ENCODE measurements around the gene RHOJ.
"Not testable (repeated sequence)": the region's sequence is repeated elsewhere in the genome, so short reads cannot be mapped to it uniquely, and the experiment has no call there.

Gene RHOJ

GRCh38 chr14:63276016-63276415, 71.8 kb downstream of the RHOJ start:
- TF ChIP-seq CTCF (conservative IDR thresholded peaks at IDR 0.05; ENCODE audit: low read depth, low read length), result no peak
- no peaks in the 10 kb centered on the region for H3K36me3 ChIP-seq (ENCODE audit: insufficient read depth)
- H3K4me1 ChIP-seq (ENCODE audit: low read depth, poor library complexity, severe bottlenecking), result no peaks in the 10 kb centered on the region
- no peak overlapping the region for H3K9ac ChIP-seq
- H3K27me3 ChIP-seq (ENCODE audit: insufficient read depth, low read depth), result no peaks in the 10 kb centered on the region
- no peak overlapping the region for H3K4me2 ChIP-seq
- no peak overlapping the region for H2AFZ ChIP-seq (ENCODE audit: low read depth)
- no peaks in the 10 kb centered on the region for H3K79me2 ChIP-seq (ENCODE audit: insufficient read depth, low read depth)
- no peak overlapping the region for H3K27ac ChIP-seq
- no peak overlapping the region for H3K4me3 ChIP-seq (IDR thresholded peaks at IDR 0.05; ENCODE audit: insufficient read depth, low read depth, low read length)
- H4K20me1 ChIP-seq (ENCODE audit: insufficient read depth), result no peaks in the 10 kb centered on the region

DNA sequence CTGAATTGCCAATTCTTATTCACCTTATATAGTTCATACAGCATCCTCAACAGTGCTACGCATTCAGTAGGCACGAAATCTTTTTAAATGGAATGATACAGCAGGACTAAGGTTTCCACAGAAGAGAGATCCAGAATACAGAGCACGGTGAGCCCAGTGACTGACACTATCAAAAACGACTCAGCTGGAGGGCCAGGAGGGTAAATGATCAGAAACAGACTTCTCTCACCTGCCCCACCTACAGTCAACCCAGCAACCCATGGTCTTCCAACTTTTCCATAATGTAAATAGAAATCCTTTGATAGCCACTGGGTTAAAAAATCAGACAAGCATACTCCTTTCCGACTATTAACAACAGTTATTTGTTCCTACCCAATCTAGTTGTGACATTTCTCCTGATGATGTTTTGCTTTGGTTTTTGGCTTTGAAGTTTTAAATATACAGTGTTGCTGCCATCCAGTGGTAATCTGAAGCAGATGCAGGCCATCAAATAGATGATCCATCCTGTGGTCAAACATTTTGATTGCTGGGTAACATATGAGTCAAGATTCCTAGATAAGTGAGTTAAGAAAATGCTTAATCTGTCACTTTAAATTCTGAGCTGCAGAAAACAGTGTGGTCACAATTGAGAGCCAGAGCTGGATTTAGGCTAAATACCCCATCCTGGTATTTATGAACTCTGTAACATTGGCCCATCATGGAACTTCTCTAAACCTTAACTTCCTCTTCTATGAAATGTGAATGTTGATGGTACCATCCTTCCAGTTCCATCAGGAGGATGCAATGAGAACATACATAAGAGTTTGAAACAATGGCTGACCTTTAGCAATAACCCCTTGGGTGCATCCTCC, 72.5 kb downstream of the RHOJ start:
- Histone ChIP-seq H3K79me2 (ENCODE audit: insufficient read depth, low read depth) (no peaks in the 10 kb centered on the region), H4K20me1 (ENCODE audit: insufficient read depth) (no peaks in the 10 kb centered on the region), H3K9ac (no peak overlapping the region), H3K4me3 (IDR thresholded peaks at IDR 0.05; ENCODE audit: insufficient read depth, low read depth, low read length) (no peak overlapping the region), H3K4me1 (ENCODE audit: low read depth, poor library complexity, severe bottlenecking) (no peaks in the 10 kb centered on the region), H3K36me3 (ENCODE audit: insufficient read depth) (no peaks in the 10 kb centered on the region), H2AFZ (ENCODE audit: low read depth) (no peak overlapping the region), H3K27ac (no peak overlapping the region), H3K4me2 (no peak overlapping the region), H3K27me3 (ENCODE audit: insufficient read depth, low read depth) (no peaks in the 10 kb centered on the region)
- TF ChIP-seq CTCF (conservative IDR thresholded peaks at IDR 0.05; ENCODE audit: low read depth, low read length), result peak; percentile 75

- Histone ChIP-seq H3K4me2 (no peak overlapping the region), H3K79me2 (ENCODE audit: insufficient read depth, low read depth) (no peaks in the 10 kb centered on the region), H4K20me1 (ENCODE audit: insufficient read depth) (no peaks in the 10 kb centered on the region), H3K36me3 (ENCODE audit: insufficient read depth) (no peaks in the 10 kb centered on the region), H3K27me3 (ENCODE audit: insufficient read depth, low read depth) (no peaks in the 10 kb centered on the region), H3K27ac (no peak overlapping the region), H3K4me1 (ENCODE audit: low read depth, poor library complexity, severe bottlenecking) (no peaks in the 10 kb centered on the region), H2AFZ (ENCODE audit: low read depth) (no peak overlapping the region), H3K4me3 (IDR thresholded peaks at IDR 0.05; ENCODE audit: insufficient read depth, low read depth, low read length) (no peak overlapping the region), H3K9ac (no peak overlapping the region)
- no peak for TF ChIP-seq CTCF (conservative IDR thresholded peaks at IDR 0.05; ENCODE audit: low read depth, low read length)
Observed at GRCh38 chr14:63277591-63278183, 73.4 kb downstream of the RHOJ start.

- H3K27me3 ChIP-seq (ENCODE audit: insufficient read depth, low read depth); H4K20me1 ChIP-seq (ENCODE audit: insufficient read depth); H3K4me1 ChIP-seq (ENCODE audit: low read depth, poor library complexity, severe bottlenecking); H3K27ac ChIP-seq; H3K36me3 ChIP-seq (ENCODE audit: insufficient read depth); H3K4me2 ChIP-seq; H3K4me3 ChIP-seq (IDR thresholded peaks at IDR 0.05; ENCODE audit: insufficient read depth, low read depth, low read length); H3K9ac ChIP-seq; H2AFZ ChIP-seq (ENCODE audit: low read depth); H3K79me2 ChIP-seq (ENCODE audit: insufficient read depth, low read depth): not testable (repeated sequence)
Observed at GRCh38 chr14:63279933-63280332, 75.7 kb downstream of the RHOJ start.

Measured in KMS-11 (cell line).